ENCODE data around the gene TOR4A. TPM values are rescaled to one million over a fixed set of nuclear protein-coding genes. Genes with fewer than 3 reads are reported as not detected.

TOR4A gene
- total RNA-seq, 1 experiment from 2014 or later = 37.1 TPM

DNA sequence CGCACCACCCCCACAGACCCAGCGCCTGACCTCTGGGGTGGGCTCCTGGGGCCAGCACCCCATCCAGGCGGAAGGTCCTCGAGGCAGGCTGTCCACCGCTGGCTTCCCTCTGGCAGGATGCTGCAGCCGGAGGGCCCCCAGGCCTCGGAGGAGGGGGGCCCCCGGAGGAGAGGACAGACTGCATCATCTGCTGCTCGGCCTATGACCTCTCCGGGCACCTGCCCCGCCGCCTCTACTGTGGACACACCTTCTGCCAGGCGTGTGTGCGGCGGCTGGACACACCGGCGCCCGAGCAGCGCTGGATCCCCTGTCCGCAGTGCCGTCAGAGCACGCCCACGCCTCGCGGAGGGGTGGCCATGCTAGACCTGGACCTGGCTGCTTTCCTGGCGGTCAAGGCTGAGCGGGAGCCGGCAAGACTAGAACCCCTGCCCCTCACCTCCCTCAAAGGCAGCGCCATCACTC lies 49.0 kb upstream of the TOR4A start:
- ChIA-PET POLR2A (no interaction called here), CTCF (interaction anchor here (1.6 to 1.7 kb wide), 2 partner anchors 15 to 52 kb away, joined by 4 to 6 read pairs; no protein-coding TSS in a partner anchor)
- no peak for DNase-seq (ENCODE audit: low read depth, low spot score)
- Histone ChIP-seq H3K4me1 (ENCODE audit: control insufficient read depth, insufficient read depth, low read length) (peaks cover 7% of the 10 kb centered on the region), H3K27ac (ENCODE audit: low read length) (no peak overlapping the region), H3K36me3 (ENCODE audit: control insufficient read depth, insufficient read depth, low read length) (peaks cover 2% of the 10 kb centered on the region; the same call in 1 of the 2 replicates), H3K4me3 (ENCODE audit: low read depth in 2 of 2, low read length in 2 of 2) (no peak overlapping the region), H3K9me3 (ENCODE audit: control insufficient read depth, insufficient read depth, low read depth, low read length) (no peaks in the 10 kb centered on the region), H3K27me3 (ENCODE audit: control insufficient read depth, insufficient read depth, low read length) (no peaks in the 10 kb centered on the region)
- TF ChIP-seq, protein P1, sequence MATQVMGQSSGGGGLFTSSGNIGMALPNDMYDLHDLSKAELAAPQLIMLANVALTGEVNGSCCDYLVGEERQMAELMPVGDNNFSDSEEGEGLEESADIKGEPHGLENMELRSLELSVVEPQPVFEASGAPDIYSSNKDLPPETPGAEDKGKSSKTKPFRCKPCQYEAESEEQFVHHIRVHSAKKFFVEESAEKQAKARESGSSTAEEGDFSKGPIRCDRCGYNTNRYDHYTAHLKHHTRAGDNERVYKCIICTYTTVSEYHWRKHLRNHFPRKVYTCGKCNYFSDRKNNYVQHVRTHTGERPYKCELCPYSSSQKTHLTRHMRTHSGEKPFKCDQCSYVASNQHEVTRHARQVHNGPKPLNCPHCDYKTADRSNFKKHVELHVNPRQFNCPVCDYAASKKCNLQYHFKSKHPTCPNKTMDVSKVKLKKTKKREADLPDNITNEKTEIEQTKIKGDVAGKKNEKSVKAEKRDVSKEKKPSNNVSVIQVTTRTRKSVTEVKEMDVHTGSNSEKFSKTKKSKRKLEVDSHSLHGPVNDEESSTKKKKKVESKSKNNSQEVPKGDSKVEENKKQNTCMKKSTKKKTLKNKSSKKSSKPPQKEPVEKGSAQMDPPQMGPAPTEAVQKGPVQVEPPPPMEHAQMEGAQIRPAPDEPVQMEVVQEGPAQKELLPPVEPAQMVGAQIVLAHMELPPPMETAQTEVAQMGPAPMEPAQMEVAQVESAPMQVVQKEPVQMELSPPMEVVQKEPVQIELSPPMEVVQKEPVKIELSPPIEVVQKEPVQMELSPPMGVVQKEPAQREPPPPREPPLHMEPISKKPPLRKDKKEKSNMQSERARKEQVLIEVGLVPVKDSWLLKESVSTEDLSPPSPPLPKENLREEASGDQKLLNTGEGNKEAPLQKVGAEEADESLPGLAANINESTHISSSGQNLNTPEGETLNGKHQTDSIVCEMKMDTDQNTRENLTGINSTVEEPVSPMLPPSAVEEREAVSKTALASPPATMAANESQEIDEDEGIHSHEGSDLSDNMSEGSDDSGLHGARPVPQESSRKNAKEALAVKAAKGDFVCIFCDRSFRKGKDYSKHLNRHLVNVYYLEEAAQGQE (IDR thresholded peaks at IDR 0.05; ENCODE audit: insufficient read depth in 1 of 2, low read depth in 2 of 2, low read length in 1 of 2) = no peak
- TF ChIP-seq, protein P2, sequence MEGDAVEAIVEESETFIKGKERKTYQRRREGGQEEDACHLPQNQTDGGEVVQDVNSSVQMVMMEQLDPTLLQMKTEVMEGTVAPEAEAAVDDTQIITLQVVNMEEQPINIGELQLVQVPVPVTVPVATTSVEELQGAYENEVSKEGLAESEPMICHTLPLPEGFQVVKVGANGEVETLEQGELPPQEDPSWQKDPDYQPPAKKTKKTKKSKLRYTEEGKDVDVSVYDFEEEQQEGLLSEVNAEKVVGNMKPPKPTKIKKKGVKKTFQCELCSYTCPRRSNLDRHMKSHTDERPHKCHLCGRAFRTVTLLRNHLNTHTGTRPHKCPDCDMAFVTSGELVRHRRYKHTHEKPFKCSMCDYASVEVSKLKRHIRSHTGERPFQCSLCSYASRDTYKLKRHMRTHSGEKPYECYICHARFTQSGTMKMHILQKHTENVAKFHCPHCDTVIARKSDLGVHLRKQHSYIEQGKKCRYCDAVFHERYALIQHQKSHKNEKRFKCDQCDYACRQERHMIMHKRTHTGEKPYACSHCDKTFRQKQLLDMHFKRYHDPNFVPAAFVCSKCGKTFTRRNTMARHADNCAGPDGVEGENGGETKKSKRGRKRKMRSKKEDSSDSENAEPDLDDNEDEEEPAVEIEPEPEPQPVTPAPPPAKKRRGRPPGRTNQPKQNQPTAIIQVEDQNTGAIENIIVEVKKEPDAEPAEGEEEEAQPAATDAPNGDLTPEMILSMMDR (IDR thresholded peaks at IDR 0.05) = no peak
- in situ Hi-C loops (cut with HindIII; ENCODE audit: low pct_unique_long_range_greater_than_20kb, low sequenced_read_pairs) = no loop called here
- ATAC-seq = no peak
- no TSS peak for BruUV-seq (replicated peaks)
- intact Hi-C loops (cut with micrococcal nuclease; ENCODE audit: unreplicated experiment) = loop anchor here (5.0 kb wide), 1 partner anchor 111 kb away; no protein-coding TSS in a partner anchor

DNA sequence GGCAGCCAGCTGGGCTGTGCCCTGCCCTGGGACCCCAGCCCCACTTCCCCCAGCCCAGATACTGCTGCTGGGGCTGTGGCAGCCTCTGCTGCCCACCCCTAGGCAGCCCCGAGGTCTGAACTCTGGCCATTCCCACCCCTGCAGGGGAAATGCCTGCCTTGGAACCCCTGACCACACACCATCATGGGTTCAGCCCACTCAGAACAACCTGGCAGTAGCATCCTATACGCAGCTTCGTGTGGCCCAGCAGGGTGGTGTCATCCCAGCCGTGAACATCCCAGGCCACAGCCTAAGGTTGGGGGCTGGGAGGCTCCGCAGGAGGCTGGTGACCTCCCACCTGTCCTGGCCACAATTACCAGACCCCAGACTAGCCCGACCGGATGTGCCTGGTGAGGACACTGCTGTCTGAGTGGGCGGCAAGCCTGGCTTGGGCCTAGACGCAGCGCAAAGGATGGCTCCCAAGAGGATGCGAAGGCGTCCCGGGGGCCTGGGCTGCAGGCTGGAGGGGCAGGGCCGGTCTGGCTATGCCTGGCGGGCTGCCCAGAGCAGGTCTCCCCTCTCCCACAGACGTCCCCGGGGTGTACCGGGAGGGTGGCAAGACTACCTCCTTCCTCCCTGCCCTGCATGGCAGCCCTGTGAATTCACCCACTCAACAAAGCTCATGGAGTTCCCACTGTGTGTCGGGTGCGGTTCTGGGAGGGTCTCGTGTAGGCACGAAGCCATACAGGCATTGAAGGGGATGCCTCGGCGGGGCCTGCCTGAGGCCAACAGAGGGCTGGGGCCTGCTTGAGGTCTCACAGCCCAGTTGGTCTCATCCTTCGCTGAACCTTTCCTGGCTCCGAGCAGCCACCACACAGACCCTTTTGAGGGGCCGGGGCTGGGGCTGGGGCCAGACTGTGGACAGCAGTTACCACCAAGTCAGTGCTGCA lies 48.3 kb upstream of the TOR4A start:
- intact Hi-C loops (cut with micrococcal nuclease; ENCODE audit: unreplicated experiment) (loop anchor here (5.0 kb wide), 1 partner anchor 112 kb away; no protein-coding TSS in a partner anchor), in situ Hi-C loops (cut with HindIII; ENCODE audit: low pct_unique_long_range_greater_than_20kb, low sequenced_read_pairs) (no loop called here)
- Histone ChIP-seq H3K36me3 (ENCODE audit: control insufficient read depth, insufficient read depth, low read length) (no peaks in the 10 kb centered on the region), H3K27me3 (ENCODE audit: control insufficient read depth, insufficient read depth, low read length) (no peaks in the 10 kb centered on the region), H3K4me3 (ENCODE audit: low read depth in 2 of 2, low read length in 2 of 2) (no peak overlapping the region), H3K27ac (ENCODE audit: low read length) (no peak overlapping the region), H3K9me3 (ENCODE audit: control insufficient read depth, insufficient read depth, low read depth, low read length) (no peaks in the 10 kb centered on the region), H3K4me1 (ENCODE audit: control insufficient read depth, insufficient read depth, low read length) (peaks cover 7% of the 10 kb centered on the region)
- ATAC-seq = no peak
- BruUV-seq (replicated peaks) = no TSS peak
- CTCF ChIA-PET = interaction anchor here (0.7 kb wide), 1 partner anchor 15 kb away, joined by 3 read pairs; no protein-coding TSS in a partner anchor
- POLR2A ChIA-PET = interaction anchor here (0.6 to 0.7 kb wide), 2 partner anchors 33 to 191 kb away, joined by 3 to 16 read pairs; no protein-coding TSS in a partner anchor
- TF ChIP-seq, protein P1 (IDR thresholded peaks at IDR 0.05; ENCODE audit: insufficient read depth in 1 of 2, low read depth in 2 of 2, low read length in 1 of 2) = no peak
- no peak for TF ChIP-seq TCF7L2 (IDR thresholded peaks at IDR 0.05; ENCODE audit: low read depth, low read length)
- no peak for DNase-seq (ENCODE audit: low read depth, low spot score)
